Measurements from ENCODE around the gene RECQL5.

- TF ChIP-seq CTCF (IDR thresholded peaks at IDR 0.05) = no peak
- no peak for TF ChIP-seq POLR2A (IDR thresholded peaks at IDR 0.05)
Measured at GRCh38 chr17:75591722-75592302, 75.1 kb downstream of the RECQL5 start.
